NCI-H1105 treated with DMSO at 0.1 percent for 48 hours (cell line): ENCODE results near the gene ARID1B.
"Not testable (repeated sequence)": the region's sequence is repeated elsewhere in the genome, so short reads cannot be mapped to it uniquely, and the experiment has no call there.

Experiments used
- DNase-seq: peaks from one replicate; lab custom pipeline; 2025; lab: John Stamatoyannopoulos, UW

The ARID1B gene

GRCh38 chr6:156963712-156964700 is 186.8 kb downstream of the ARID1B start:
- DNase-seq, result no peak

GRCh38 chr6:156967852-156968251 is 190.7 kb downstream of the ARID1B start:
- DNase-seq, result no peak

GRCh38 chr6:156969233-156969632 is 192.1 kb downstream of the ARID1B start:
- no peak for DNase-seq

- DNase-seq, result no peak
These were observed 193.5 kb downstream of the ARID1B start for GRCh38 chr6:156970595-156971112.

- DNase-seq, result no peak
These were observed 194.1 kb downstream of the ARID1B start for GRCh38 chr6:156971153-156971885.

- DNase-seq, result no peak
These were observed 195.0 kb downstream of the ARID1B start for GRCh38 chr6:156972145-156972544.

GRCh38 chr6:156974830-156975261 is 197.7 kb downstream of the ARID1B start:
- no peak for DNase-seq

GRCh38 chr6:156975414-156975813 is 198.2 kb downstream of the ARID1B start:
- DNase-seq, result no peak

GRCh38 chr6:156976216-156977127 is 199.3 kb downstream of the ARID1B start:
- DNase-seq, result peak; percentile 54

- DNase-seq, result peak; percentile 64
These were observed 200.5 kb downstream of the ARID1B start for GRCh38 chr6:156977527-156978291.

GRCh38 chr6:156978948-156979347 is 201.8 kb downstream of the ARID1B start:
- DNase-seq, result no peak

- DNase-seq, result peak; percentile 88
These were observed 203.3 kb downstream of the ARID1B start for GRCh38 chr6:156980515-156980914.

GRCh38 chr6:156980948-156981347 is 203.8 kb downstream of the ARID1B start:
- no peak for DNase-seq

GRCh38 chr6:156982168-156982567 is 205.0 kb downstream of the ARID1B start:
- DNase-seq, result no peak

GRCh38 chr6:156982864-156983263 is 205.7 kb downstream of the ARID1B start:
- not testable (repeated sequence) for DNase-seq

GRCh38 chr6:156984178-156984738 is 207.1 kb downstream of the ARID1B start:
- DNase-seq, result no peak

- no peak for DNase-seq
These were observed 208.1 kb downstream of the ARID1B start for GRCh38 chr6:156985309-156985708.

GRCh38 chr6:156988276-156989158 is 211.3 kb downstream of the ARID1B start:
- no peak for DNase-seq

GRCh38 chr6:156989159-156989806 is 212.1 kb downstream of the ARID1B start:
- no peak for DNase-seq
